ENCODE measurements around the gene PHLDA2.

PHLDA2 gene, protein sequence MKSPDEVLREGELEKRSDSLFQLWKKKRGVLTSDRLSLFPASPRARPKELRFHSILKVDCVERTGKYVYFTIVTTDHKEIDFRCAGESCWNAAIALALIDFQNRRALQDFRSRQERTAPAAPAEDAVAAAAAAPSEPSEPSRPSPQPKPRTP

DNA sequence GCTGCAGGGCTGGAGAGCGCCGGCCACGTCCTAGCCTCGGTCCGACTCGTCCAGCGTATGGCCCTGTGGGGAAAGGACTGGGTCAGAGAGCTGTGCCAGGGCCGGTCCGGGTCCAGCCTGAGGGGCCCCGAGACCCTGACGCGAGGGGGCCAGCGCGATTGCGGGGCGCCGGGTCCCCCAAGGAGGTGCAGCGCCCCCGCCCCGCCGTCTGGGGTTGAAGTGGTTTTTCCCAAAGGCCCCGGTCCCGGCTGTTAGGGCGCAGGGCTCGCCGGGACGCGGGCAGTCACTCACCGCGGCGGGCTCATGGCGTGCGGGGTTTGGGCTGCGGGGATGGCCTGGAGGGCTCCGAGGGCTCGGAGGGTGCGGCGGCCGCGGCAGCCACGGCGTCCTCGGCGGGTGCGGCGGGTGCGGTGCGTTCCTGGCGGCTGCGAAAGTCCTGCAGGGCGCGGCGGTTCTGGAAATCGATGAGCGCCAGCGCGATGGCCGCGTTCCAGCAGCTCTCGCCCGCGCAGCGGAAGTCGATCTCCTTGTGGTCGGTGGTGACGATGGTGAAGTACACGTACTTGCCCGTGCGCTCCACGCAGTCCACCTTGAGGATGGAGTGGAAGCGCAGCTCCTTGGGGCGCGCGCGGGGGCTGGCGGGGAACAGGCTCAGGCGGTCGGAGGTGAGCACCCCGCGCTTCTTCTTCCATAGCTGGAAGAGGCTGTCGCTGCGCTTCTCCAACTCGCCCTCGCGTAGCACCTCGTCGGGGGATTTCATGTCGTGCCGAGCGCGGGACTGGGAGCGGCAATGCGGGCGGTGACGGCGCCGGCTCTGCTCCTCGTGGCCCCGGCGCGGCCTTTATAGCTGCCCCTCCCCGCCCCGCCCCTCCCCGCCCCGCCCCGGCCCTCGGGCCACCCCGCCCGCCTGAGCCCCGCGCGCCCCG lies at the start of gene PHLDA2:
PHLDA2 (minus strand) TSS at position 816 of the 926 bp plus-strand sequence; CDS start at position 760, 56 bp downstream.
- DNase-seq (ENCODE audit: low spot score) = peak; percentile 69

DNA sequence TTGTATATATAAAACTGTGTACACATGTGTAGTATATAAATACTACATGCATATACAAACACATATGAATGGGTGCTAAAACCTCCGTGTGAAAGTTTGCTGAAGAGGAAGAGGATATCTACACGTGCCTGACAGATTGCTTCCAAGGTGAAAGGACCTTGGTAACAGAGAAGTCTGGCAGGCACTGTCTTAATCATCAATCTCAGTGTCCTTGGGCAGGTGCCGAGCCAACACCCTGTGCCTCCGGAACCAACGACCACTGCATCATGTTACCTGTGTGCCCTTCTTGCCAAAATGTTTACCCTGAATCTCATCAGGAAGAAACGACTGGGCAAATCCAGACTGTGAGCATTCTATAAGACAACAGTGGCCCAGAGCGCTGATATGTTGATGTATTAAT lies 47.9 kb upstream of the PHLDA2 start:
- DNase-seq (ENCODE audit: low spot score) = no peak

DNA sequence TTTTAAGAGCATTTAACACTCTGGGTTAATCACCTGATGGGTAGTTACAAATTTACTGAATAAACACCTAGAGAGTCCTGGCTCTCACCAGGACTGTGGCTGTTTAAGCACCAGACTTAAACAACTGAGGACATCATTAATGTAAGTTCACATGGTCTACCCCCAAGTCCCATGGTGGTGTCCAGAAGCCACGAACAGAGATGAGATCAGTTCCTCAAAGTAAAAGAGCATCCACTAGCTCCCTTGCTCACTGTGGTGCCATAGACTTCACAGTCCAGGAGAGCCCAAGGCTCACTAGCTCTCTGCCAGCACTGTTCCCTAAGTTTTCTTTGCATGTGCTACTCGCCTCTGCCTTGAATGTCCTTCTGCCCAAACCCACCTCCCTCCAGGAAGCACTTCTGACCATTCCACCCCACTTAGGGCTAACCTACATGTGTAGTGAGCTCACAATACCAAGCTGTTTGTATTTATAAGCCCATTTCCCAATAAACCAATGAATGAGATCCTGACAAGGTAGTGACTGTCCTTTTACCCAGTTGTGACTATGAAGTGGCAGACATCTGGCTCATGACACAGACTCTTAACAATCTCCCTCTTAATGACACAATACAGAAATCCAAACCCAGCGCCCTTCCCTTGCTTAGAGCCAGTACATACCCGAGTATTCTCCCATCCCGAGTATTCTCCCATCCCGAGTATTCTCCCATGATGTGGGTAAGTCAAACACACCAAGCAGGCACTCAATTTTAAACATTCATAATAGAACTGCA lies 47.3 kb upstream of the PHLDA2 start:
- DNase-seq (ENCODE audit: low spot score) = no peak

GRCh38 chr11:2975594-2975993 lies 46.4 kb upstream of the PHLDA2 start:
- peak; percentile 23 for DNase-seq (ENCODE audit: low spot score)

GRCh38 chr11:2974272-2974671 lies 45.1 kb upstream of the PHLDA2 start:
- DNase-seq (ENCODE audit: low spot score) = no peak

DNA sequence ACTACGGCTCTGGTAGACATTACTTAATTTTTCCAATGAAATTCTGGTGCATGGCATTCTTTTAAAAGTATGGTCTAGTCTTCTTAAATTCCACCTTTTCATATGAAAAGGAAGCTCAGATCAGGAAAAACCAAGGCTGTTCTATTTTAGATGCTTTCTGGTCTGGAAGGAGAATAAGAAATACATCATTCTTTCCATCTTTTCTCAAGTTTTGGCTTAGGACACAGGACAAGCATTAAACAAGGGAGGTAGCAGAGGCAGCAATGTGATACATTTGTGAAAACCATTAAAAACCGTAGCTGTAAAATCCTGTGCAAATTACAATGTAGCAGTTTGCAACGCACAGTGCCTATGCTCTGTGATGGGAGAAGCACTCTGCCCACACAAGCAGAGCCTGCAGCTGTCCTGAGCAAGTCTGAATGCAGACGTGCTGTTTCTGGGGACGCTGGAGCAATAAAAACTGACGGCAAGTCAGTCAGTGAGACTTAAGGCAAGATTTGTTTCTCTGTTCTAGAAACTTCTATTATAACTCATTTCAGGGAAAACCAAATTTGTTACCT lies 39.2 kb upstream of the PHLDA2 start:
- DNase-seq (ENCODE audit: low spot score) = no peak

DNA sequence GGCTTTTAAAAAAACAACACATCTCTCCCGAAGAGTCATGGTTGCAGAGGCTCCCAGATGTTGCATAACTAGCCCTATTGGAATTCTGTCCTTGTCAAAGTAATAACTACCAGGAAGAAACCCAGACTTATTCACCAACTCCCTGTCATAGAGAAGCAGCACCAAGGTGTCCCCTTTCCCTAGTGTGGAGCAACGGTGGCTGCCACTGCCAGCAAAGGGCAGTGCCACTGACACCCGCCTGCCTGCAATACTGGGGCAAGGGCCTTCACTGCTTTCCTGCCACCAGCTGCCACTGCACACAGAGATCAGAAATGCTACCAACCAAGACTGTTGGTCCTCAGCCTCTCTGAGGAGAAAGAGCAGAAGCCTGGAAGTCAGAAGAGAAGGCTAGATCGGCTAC lies 35.6 kb upstream of the PHLDA2 start:
- no peak for DNase-seq (ENCODE audit: low spot score)

DNA sequence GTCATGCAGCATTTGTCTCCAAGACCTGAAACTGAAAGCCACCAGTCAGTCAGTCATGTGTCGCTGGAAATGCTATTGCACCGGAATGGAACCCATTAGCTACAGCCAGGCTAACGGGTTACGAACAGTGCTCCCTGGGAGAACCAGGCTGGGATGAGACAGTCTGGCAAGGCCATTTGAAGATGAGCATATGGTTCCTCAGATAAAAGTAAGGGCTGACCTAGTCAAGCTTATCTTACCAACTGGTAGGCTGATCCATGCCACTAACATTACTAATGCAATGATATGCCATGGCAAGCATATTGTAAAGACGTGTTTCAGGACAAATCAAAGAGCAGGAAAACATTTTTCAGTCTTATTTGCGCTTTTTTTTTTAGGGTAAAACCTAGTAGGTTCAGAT lies 34.5 kb upstream of the PHLDA2 start:
- DNase-seq (ENCODE audit: low spot score) = no peak

DNA sequence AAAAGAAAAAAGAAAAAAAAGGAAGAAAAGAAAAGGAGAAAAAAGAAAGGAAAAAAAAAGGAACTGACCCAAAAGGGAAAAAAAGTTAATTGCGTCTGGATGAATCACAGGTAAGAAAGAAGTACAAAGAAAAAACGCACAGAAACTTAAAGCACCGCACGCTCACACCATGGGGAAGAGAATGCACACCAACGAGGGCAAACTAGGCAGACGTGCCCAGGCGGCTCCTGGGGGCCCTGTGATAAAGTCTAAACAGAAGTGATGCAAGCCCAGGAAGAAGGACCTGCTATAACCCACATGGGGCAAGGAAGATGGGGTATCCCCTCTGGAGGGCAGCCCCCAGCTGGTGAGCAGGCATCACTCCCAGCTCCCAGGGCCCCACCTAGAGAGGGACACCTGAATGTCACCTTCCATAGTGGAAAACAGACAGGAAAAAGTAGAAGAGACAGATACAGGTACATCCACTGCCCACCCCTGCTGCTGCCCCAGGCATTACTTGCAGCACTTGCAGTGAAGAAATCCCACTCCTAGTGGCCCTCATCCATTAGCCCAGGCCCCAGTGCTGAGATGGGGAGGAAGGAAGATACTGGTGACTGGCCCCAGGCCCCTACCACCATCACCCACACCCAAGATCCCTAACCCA lies 34.0 kb upstream of the PHLDA2 start:
- DNase-seq (ENCODE audit: low spot score) = no peak

GRCh38 chr11:2961080-2961479 lies 31.9 kb upstream of the PHLDA2 start:
- no peak for DNase-seq (ENCODE audit: low spot score)

- DNase-seq (ENCODE audit: low spot score) = no peak
Measured at GRCh38 chr11:2960139-2960538, 30.9 kb upstream of the PHLDA2 start.

DNA sequence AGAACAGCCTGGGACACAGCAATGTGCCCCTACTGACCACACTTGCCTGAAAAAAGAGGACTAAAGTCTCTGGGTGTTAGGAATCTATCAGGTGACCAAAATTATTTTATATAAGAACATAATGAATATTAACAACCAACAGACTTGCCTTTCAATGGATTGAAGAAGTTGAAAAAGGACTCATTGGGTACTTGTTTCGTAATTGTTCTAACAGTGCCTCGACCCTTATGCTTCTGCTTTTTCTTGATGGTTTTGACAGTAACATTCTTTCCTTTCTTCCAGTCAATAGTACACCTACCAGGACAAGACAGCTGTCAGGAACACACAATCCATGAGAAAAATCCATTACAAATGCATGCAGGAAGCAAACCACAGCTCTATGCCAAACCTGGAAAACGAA lies 29.0 kb upstream of the PHLDA2 start:
- DNase-seq (ENCODE audit: low spot score) = no peak

- no peak for DNase-seq (ENCODE audit: low spot score)
Measured at GRCh38 chr11:2955906-2956476, 26.8 kb upstream of the PHLDA2 start.

DNA sequence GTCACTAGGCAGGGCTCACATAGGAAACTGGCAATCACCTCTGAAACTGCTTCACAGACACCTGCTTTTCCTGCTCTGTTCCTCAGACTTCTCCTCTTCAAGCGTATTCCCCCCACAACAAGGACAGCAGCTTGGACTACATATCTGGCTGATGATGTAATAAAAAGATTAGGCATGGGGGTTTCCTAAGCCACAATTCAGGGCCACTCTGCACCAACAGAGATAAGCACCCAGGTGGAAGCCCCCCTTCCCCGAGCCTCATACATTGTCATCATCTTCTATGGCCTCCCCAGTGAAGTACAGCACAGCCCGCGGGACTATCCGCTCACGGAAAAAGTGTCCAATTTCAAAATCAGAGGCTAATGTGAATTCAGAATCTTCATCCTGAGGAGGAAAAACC lies 25.0 kb upstream of the PHLDA2 start:
- no peak for DNase-seq (ENCODE audit: low spot score)

DNA sequence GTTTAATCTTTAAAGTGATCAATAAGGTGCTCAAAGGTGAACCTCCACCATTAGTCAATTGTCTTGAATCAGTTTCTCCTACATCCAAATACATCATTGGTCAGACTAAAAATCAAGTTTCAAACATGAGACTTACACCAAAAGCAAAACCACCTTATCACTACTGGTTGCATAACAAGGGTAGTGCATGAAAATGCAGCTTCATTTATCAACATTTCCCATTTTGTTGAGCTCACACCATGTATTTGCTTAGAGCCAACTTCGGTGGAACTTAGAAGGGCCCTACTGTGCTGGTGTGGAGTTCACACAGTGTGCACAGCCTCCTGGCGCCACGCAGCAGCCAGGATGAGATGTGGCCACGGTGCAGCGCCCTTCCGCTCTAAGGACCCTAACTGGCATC lies 23.1 kb upstream of the PHLDA2 start:
- DNase-seq (ENCODE audit: low spot score) = no peak

GRCh38 chr11:2951231-2952110 lies 22.3 kb upstream of the PHLDA2 start:
- DNase-seq (ENCODE audit: low spot score) = no peak

DNA sequence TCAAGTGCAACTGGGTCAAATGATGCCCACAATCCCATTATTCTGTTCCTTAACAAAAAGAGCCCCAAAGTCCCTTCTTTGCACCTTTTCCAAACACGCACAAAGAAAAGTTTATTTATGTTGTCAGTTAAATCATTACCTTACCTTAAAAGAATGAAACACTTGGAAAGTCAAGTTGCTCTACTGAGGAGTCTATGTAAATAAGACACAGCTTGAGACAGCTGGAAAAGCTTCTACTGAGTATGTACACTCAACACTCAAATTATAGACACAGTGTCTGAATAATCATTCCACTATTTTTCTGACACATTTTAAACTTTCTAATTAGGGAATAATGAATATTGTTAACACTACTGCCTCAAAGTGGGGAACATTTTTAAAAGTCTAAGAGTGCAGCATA lies 21.6 kb upstream of the PHLDA2 start:
- DNase-seq (ENCODE audit: low spot score) = no peak

- DNase-seq (ENCODE audit: low spot score) = no peak
Measured at GRCh38 chr11:2949920-2950319, 20.7 kb upstream of the PHLDA2 start.

DNA sequence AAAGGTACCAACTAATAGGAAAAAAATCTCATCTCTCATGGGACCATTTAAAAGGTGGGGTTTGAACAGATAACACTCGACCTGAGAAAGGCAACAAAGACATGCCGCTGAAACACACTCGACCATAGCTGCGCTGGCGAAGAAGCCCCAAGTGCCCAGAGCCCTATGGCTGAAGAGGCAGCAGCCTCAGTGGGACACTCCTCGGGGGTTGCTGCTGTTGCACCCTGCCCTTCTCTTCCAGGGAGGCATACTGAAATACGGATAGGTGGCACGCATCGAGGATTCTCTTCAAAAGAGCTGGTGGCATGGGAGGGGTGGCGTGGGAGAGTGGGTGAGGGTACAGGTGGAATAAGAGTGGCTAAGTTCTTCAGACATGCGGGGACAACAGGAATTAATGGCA lies 18.5 kb upstream of the PHLDA2 start:
- DNase-seq (ENCODE audit: low spot score) = no peak

DNA sequence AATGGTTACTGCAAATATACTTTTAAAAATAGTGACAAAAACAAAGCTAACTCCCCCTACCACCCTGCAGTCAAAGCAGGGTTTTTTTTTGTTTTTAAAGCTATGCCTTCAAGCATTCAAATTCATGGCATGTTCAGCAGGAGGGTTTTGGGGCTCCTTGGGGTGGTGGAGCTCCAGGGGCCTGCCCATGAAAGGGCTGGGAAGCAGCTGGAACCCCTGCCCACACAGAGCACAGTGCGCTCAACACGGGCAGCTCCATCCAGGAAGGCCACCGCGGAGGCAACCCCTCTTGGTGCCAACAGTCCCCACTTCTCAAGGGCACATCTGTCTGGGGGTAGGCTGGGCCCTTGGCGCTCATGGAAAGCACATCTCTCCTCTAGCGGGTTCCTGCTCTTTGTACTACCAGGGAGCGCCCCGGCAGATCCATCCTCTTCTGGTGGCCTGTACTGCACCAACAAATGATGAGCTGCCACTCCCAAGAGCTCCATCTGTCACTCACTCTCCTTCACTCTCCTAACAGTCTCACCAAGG lies 16.6 kb upstream of the PHLDA2 start:
- DNase-seq (ENCODE audit: low spot score) = no peak
